ENCODE data around the gene MIF4GD.
"Not testable (repeated sequence)": the region's sequence is repeated elsewhere in the genome, so short reads cannot be mapped to it uniquely, and the experiment has no call there.

MIF4GD gene

GRCh38 chr17:75260641-75261335, 10.2 kb downstream of the MIF4GD start:
- Histone ChIP-seq H3K4me1 (ENCODE audit: control insufficient read depth in 1 of 2, insufficient read depth in 2 of 2, low read length in 2 of 2) (peaks cover 8% of the 10 kb centered on the region in 2 experiments), H2AFZ (ENCODE audit: insufficient read depth, low read length, poor library complexity) (peak overlapping the region; percentile 92)

GRCh38 chr17:75257228-75257627, 13.8 kb downstream of the MIF4GD start:
- not testable (repeated sequence) for H2BK12ac ChIP-seq (ENCODE audit: low read length); H3K4me2 ChIP-seq (ENCODE audit: low read length); H3K14ac ChIP-seq (ENCODE audit: low read length); H2AFZ ChIP-seq (ENCODE audit: insufficient read depth, low read length, poor library complexity); H2AK5ac ChIP-seq (ENCODE audit: low read length); H3K36me3 ChIP-seq (ENCODE audit: control insufficient read depth in 1 of 2, insufficient read depth in 2 of 2, low read length in 2 of 2); DNase-seq; H3K4me3 ChIP-seq (ENCODE audit: low read depth, low read length); H3K4me1 ChIP-seq (ENCODE audit: control insufficient read depth in 1 of 2, insufficient read depth in 2 of 2, low read length in 2 of 2); H3K23ac ChIP-seq (ENCODE audit: low read length); H3K4ac ChIP-seq (ENCODE audit: low read depth, low read length); H3K9ac ChIP-seq (ENCODE audit: low read length); H2BK5ac ChIP-seq (ENCODE audit: low read depth, low read length, poor library complexity); H3K9me3 ChIP-seq (ENCODE audit: insufficient read depth, low read depth, low read length); H4K8ac ChIP-seq (ENCODE audit: low read depth, low read length); H2BK120ac ChIP-seq (ENCODE audit: insufficient read depth, low read length, poor library complexity); H3K27me3 ChIP-seq (ENCODE audit: insufficient read depth, low read length); H3K18ac ChIP-seq (ENCODE audit: low read length); H4K91ac ChIP-seq (ENCODE audit: low read depth, low read length); H4K12ac ChIP-seq (ENCODE audit: low read depth, low read length); H3K27ac ChIP-seq (ENCODE audit: low read depth, low read length)
- no CpG with 5 or more reads among the region's 2 CpGs for WGBS (ENCODE audit: extremely low coverage, insufficient coverage, insufficient read length)
- Histone ChIP-seq H3K79me1 (ENCODE audit: low read length) (peaks cover 12% of the 10 kb centered on the region), H3K79me2 (ENCODE audit: control insufficient read depth, insufficient read depth, low read length, poor library complexity) (peaks cover 11% of the 10 kb centered on the region)

More at GRCh38 chr17:75260641-75261335, 10.2 kb downstream of the MIF4GD start:
- H3K9ac ChIP-seq (ENCODE audit: low read length): peak overlapping the region; percentile 97
- H3K4ac ChIP-seq (ENCODE audit: low read depth, low read length): peak overlapping the region; percentile 81
- H3K9me3 ChIP-seq (ENCODE audit: insufficient read depth, low read depth, low read length): no peaks in the 10 kb centered on the region
- no peaks in the 10 kb centered on the region for H3K27me3 ChIP-seq (ENCODE audit: insufficient read depth, low read length)
- peak overlapping the region; percentile 51 for H2BK5ac ChIP-seq (ENCODE audit: low read depth, low read length, poor library complexity)
- peak overlapping the region; percentile 95 for H3K4me3 ChIP-seq (ENCODE audit: low read depth, low read length)
- H3K36me3 ChIP-seq (ENCODE audit: control insufficient read depth in 1 of 2, insufficient read depth in 2 of 2, low read length in 2 of 2): peaks cover 14 to 20% of the 10 kb centered on the region in 2 experiments
- H2AK5ac ChIP-seq (ENCODE audit: low read length): peak overlapping the region; percentile 60
- peaks cover 12% of the 10 kb centered on the region for H3K79me2 ChIP-seq (ENCODE audit: control insufficient read depth, insufficient read depth, low read length, poor library complexity)
- H2BK12ac ChIP-seq (ENCODE audit: low read length): no peak overlapping the region
- no CpG with 5 or more reads among the region's 31 CpGs for WGBS (ENCODE audit: extremely low coverage, insufficient coverage, insufficient read length)
- H3K18ac ChIP-seq (ENCODE audit: low read length): peak overlapping the region; percentile 91
- H3K23ac ChIP-seq (ENCODE audit: low read length): no peak overlapping the region
- H4K12ac ChIP-seq (ENCODE audit: low read depth, low read length): peak overlapping the region; percentile 88
- peak overlapping the region; percentile 33 for H2BK120ac ChIP-seq (ENCODE audit: insufficient read depth, low read length, poor library complexity)
- H3K79me1 ChIP-seq (ENCODE audit: low read length): peaks cover 12% of the 10 kb centered on the region
- peak overlapping the region; percentile 92 for H3K14ac ChIP-seq (ENCODE audit: low read length)
- H3K4me2 ChIP-seq (ENCODE audit: low read length): peak overlapping the region; percentile 86
- peak overlapping the region; percentile 91 for H4K8ac ChIP-seq (ENCODE audit: low read depth, low read length)
- peak overlapping the region; percentile 91 for H4K91ac ChIP-seq (ENCODE audit: low read depth, low read length)
- H3K27ac ChIP-seq (ENCODE audit: low read depth, low read length): peak overlapping the region; percentile 84
- DNase-seq: peak in 1 of 2 donors; percentile 13

- H2AK5ac ChIP-seq (ENCODE audit: low read length); H3K4me2 ChIP-seq (ENCODE audit: low read length); H3K23ac ChIP-seq (ENCODE audit: low read length); H2BK5ac ChIP-seq (ENCODE audit: low read depth, low read length, poor library complexity); H4K91ac ChIP-seq (ENCODE audit: low read depth, low read length); H3K4ac ChIP-seq (ENCODE audit: low read depth, low read length); H2AFZ ChIP-seq (ENCODE audit: insufficient read depth, low read length, poor library complexity); H2BK120ac ChIP-seq (ENCODE audit: insufficient read depth, low read length, poor library complexity); H4K8ac ChIP-seq (ENCODE audit: low read depth, low read length); H3K4me3 ChIP-seq (ENCODE audit: low read depth, low read length); H3K9ac ChIP-seq (ENCODE audit: low read length); H4K12ac ChIP-seq (ENCODE audit: low read depth, low read length); H3K79me1 ChIP-seq (ENCODE audit: low read length); DNase-seq; H3K27ac ChIP-seq (ENCODE audit: low read depth, low read length); H3K14ac ChIP-seq (ENCODE audit: low read length); H2BK12ac ChIP-seq (ENCODE audit: low read length); H3K79me2 ChIP-seq (ENCODE audit: control insufficient read depth, insufficient read depth, low read length, poor library complexity); H3K36me3 ChIP-seq (ENCODE audit: control insufficient read depth in 1 of 2, insufficient read depth in 2 of 2, low read length in 2 of 2); H3K18ac ChIP-seq (ENCODE audit: low read length); H3K9me3 ChIP-seq (ENCODE audit: insufficient read depth, low read depth, low read length); H3K27me3 ChIP-seq (ENCODE audit: insufficient read depth, low read length); H3K4me1 ChIP-seq (ENCODE audit: control insufficient read depth in 1 of 2, insufficient read depth in 2 of 2, low read length in 2 of 2): not testable (repeated sequence)
- no CpG with 5 or more reads among the region's 11 CpGs for WGBS (ENCODE audit: extremely low coverage, insufficient coverage, insufficient read length)
These were observed 14.9 kb downstream of the MIF4GD start for GRCh38 chr17:75255954-75256698.

- H3K36me3 ChIP-seq (ENCODE audit: control insufficient read depth in 1 of 2, insufficient read depth in 2 of 2, low read length in 2 of 2): no peaks in the 10 kb centered on the region
- H3K9me3 ChIP-seq (ENCODE audit: insufficient read depth, low read depth, low read length): no peaks in the 10 kb centered on the region
- no peak overlapping the region for H2BK120ac ChIP-seq (ENCODE audit: insufficient read depth, low read length, poor library complexity)
- no peaks in the 10 kb centered on the region for H3K27me3 ChIP-seq (ENCODE audit: insufficient read depth, low read length)
- H3K4me3 ChIP-seq (ENCODE audit: low read depth, low read length): no peak overlapping the region
- H2AFZ ChIP-seq (ENCODE audit: insufficient read depth, low read length, poor library complexity): no peak overlapping the region
- no peak overlapping the region for H3K4ac ChIP-seq (ENCODE audit: low read depth, low read length)
- H4K12ac ChIP-seq (ENCODE audit: low read depth, low read length): no peak overlapping the region
- no peak overlapping the region for H3K9ac ChIP-seq (ENCODE audit: low read length)
- no peak overlapping the region for H2AK5ac ChIP-seq (ENCODE audit: low read length)
- no peak overlapping the region for H2BK12ac ChIP-seq (ENCODE audit: low read length)
- no peak overlapping the region for H3K4me2 ChIP-seq (ENCODE audit: low read length)
- H4K8ac ChIP-seq (ENCODE audit: low read depth, low read length): no peak overlapping the region
- no peak overlapping the region for H3K18ac ChIP-seq (ENCODE audit: low read length)
- peaks cover 2% of the 10 kb centered on the region for H3K79me2 ChIP-seq (ENCODE audit: control insufficient read depth, insufficient read depth, low read length, poor library complexity)
- WGBS (ENCODE audit: extremely low coverage, insufficient coverage, insufficient read length): no CpG with 5 or more reads among the region's 8 CpGs
- H3K14ac ChIP-seq (ENCODE audit: low read length): no peak overlapping the region
- H4K91ac ChIP-seq (ENCODE audit: low read depth, low read length): no peak overlapping the region
- no peak for DNase-seq
- H3K4me1 ChIP-seq (ENCODE audit: control insufficient read depth in 1 of 2, insufficient read depth in 2 of 2, low read length in 2 of 2): peaks cover 6 to 12% of the 10 kb centered on the region in 2 experiments
- no peak overlapping the region for H3K23ac ChIP-seq (ENCODE audit: low read length)
- no peak overlapping the region for H2BK5ac ChIP-seq (ENCODE audit: low read depth, low read length, poor library complexity)
- H3K79me1 ChIP-seq (ENCODE audit: low read length): no peaks in the 10 kb centered on the region
- H3K27ac ChIP-seq (ENCODE audit: low read depth, low read length): no peak overlapping the region
These were observed 18.8 kb downstream of the MIF4GD start for GRCh38 chr17:75252039-75252816.

Data from trophoblast cell (in vitro differentiated cells and primary cell).